Prostate gland (tissue), 2 donors: ENCODE results near the gene YTHDC1.

Source experiments
- POLR2A ChIP-seq: fragments of 450-650 bp; IDR thresholded peaks from one replicate; pipeline ENCODE4 v1.6.1; 2016; ENCODE audit warnings: antibody characterized with exemption, mild to moderate bottlenecking
- POLR2AphosphoS5 ChIP-seq: sonication (generic); formaldehyde crosslinking; IDR thresholded peaks from one replicate; pipeline ENCODE4 v1.6.1; 2017; ENCODE audit warnings: antibody characterized with exemption
- TF ChIP-seq, protein P1 (sequence below), 4 experiments: fragments of 200-600 bp in 2 of 4; fragments of 450-650 bp in 2 of 4; sonication (generic) in 2 of 4; IDR thresholded peaks; 1 replicate in 3 of 4; 2 replicates in 1 of 4; pipeline ENCODE4 v1.5.1; 2016 to 2019; ENCODE audit warnings: antibody characterized with exemption in 4 of 4, mild to moderate bottlenecking in 2 of 4, moderate library complexity in 2 of 4

- TF ChIP-seq, protein P1, sequence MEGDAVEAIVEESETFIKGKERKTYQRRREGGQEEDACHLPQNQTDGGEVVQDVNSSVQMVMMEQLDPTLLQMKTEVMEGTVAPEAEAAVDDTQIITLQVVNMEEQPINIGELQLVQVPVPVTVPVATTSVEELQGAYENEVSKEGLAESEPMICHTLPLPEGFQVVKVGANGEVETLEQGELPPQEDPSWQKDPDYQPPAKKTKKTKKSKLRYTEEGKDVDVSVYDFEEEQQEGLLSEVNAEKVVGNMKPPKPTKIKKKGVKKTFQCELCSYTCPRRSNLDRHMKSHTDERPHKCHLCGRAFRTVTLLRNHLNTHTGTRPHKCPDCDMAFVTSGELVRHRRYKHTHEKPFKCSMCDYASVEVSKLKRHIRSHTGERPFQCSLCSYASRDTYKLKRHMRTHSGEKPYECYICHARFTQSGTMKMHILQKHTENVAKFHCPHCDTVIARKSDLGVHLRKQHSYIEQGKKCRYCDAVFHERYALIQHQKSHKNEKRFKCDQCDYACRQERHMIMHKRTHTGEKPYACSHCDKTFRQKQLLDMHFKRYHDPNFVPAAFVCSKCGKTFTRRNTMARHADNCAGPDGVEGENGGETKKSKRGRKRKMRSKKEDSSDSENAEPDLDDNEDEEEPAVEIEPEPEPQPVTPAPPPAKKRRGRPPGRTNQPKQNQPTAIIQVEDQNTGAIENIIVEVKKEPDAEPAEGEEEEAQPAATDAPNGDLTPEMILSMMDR (IDR thresholded peaks at IDR 0.05): no peak
- TF ChIP-seq POLR2AphosphoS5 (no peak), POLR2A (no peak)
Observed at GRCh38 chr4:68337004-68337403, 12.9 kb downstream of the YTHDC1 start.
